ENCODE data around the gene ZNF319.

ZNF319 gene

GRCh38 chr16:58037365-58038057 lies 37.0 kb upstream of the ZNF319 start:
- no peak for DNase-seq (ENCODE audit: low read depth, low spot score)

DNA sequence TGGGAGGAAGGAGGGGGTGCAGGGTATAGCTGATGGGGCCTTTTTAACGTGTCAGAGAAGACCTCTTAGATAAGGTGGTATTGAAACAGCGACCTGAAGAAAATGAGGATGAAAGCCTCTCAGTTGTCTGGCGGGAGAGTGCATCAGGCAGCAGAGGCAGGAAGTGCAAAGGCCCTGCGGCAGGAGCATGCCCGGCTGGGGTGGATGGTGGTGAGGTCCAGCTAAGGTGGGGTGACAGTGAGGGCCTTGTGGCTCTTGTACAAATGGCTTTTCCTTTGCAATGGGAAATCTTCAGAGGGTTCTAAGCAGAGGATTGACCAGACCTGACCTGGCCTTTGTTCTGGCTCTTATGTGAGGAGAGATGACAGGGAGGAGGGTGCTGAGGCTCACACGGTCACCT lies 36.5 kb upstream of the ZNF319 start:
- DNase-seq (ENCODE audit: low read depth, low spot score) = no peak

GRCh38 chr16:58035356-58036170 lies 35.1 kb upstream of the ZNF319 start:
- no peak for DNase-seq (ENCODE audit: low read depth, low spot score)

- no peak for DNase-seq (ENCODE audit: low read depth, low spot score)
Observed at GRCh38 chr16:58034774-58035173, 34.3 kb upstream of the ZNF319 start.

GRCh38 chr16:58034128-58034685 lies 33.7 kb upstream of the ZNF319 start:
- DNase-seq (ENCODE audit: low read depth, low spot score) = no peak

DNA sequence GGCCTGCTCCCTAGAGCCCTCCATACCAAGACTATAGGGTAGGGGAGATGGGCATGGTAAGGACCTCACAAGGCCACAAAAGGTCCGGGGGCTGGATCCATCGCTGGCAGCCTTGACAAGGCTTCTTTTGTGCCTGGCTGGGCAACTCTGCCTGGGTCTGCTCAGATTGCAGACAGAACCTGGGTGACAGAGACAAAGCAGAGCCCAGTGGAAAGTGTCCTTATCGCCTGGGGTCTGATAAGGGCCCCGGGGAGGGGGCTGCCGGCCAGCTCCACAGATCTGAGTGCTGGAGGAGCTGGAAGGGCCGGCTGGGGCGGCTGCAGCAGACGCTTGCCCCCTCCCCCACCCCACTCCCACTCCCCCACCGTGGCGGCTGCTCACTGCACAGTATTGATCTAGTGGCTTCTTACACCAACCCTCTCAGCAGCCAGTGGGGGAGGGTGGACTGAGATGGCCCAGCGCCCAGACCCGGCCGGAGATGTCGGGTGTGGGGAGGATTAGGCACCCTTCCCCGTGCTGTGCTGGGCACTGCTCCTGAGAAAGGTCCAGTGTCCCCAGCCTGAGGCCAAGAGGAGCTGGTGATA lies 32.3 kb upstream of the ZNF319 start:
- DNase-seq (ENCODE audit: low read depth, low spot score) = no peak

- DNase-seq (ENCODE audit: low read depth, low spot score) = no peak
Observed at GRCh38 chr16:58031016-58031800, 30.7 kb upstream of the ZNF319 start.

DNA sequence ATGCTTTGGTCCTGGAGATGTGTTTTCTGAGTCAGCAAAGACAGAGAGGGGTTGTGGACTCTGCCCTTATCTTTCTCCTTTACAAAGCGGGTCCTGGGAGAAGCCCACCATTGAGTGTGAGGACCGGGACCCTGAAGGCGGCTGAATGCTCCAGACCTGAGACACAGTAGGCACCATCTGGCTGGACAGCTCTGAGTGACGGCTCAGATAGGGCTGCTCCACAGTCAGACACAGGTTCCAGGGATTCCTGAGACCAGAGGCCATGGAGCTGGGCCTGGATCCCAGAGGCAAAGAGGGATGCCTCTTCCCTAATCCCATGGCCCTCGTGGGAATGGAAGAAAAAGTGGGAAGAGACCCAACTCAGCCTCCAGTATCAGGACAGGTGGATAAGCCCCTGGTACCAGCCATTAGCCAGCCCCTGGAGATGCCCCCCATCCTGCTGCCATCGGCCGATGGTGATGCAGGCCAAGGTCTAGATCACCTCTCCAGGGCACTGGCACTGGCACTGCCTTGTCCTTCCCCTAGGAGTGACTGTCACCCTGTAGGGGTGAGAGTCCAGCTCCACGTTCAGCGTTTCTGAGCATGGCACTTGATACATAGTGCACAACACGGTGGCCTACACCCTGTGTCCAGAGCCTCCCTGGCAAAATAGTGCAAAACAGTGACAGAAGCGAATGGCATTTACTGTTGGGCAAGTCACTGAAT lies 29.8 kb upstream of the ZNF319 start:
- DNase-seq (ENCODE audit: low read depth, low spot score) = no peak

- no peak for DNase-seq (ENCODE audit: low read depth, low spot score)
Observed at GRCh38 chr16:58029410-58029809, 28.9 kb upstream of the ZNF319 start.

GRCh38 chr16:58028541-58029070 lies 28.1 kb upstream of the ZNF319 start:
- DNase-seq (ENCODE audit: low read depth, low spot score) = no peak

GRCh38 chr16:58027916-58028455 lies 27.5 kb upstream of the ZNF319 start:
- DNase-seq (ENCODE audit: low read depth, low spot score) = no peak

DNA sequence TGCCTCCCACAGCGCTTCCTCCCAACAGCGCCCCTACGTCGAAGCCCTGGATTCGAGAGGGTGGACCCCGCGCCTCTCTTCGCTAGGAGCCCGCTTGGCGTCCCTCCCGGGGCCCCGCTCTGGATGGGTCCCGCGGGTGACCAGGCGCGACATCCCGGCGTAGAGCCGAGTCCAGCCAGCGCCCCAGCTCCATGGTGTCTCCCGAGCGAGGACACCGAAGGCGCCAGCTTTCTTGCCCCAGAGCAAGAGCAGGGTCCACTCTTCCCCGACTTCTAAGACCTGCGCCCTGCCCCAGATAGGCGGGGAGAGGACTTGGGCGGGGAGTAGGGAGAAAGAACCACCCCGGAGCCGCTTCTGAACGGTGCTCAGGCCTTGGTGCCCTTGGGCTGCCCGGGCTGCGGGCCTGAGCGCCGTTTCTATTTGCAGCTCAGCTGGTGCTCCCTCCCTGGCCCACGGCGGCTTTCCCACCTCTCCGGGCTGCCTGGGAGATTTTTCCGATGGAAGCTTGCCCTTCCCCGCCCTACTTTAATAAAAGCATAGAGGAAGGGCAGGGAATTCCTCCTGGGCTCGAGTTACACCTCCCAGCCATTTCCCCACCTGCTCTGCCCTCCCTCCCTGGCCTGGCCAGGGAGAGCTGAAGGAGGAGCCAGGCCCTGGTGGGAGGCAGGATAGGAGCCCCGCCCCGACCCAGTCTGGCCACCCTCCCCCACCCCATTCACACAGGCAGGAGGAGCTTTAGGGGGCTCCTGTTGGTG lies 26.9 kb upstream of the ZNF319 start:
- no peak for DNase-seq (ENCODE audit: low read depth, low spot score)

GRCh38 chr16:58026705-58027160 lies 26.3 kb upstream of the ZNF319 start:
- DNase-seq (ENCODE audit: low read depth, low spot score) = no peak

- no peak for DNase-seq (ENCODE audit: low read depth, low spot score)
Observed at GRCh38 chr16:58026139-58026704, 25.8 kb upstream of the ZNF319 start.

DNA sequence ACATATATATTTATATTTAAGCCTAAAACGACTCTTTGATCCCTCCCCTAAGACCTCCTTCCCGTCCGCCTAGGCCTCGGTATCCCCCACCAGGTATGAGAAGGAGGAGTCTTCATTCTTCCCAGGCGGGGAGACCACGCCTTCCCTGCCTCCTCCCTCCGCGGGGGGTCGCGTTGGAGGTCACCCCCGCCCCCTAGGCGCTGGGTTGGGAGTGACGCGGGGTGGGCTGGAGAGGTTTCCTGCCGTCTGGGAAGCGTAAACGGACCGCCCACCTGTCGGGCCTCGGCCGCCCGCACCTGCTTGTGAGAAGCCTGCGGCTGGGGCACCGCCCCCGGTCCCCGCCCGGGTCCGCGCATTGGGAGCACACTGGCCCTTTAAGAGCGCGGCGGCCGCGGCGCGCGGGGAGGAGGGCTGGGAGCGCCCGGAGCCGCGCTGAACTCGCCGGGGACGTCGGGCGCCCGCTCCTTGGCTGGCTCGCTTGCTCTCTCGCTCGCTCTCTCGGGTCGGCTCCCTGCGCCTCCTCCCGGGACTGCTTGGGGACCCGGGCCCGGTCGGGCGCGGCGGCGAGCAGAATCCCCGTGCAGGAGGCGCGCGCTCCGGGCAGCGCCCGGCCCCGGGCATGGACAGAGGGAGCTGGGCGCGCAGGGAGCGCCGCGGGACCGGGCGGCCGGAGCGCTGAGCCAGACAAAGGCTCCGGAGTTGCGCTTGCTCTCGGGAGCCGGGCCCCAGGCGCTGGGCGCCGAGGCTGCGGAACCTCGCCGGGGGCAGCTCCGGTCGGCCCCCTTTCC lies 25.1 kb upstream of the ZNF319 start, which contains the start of gene MMP15:
Gene MMP15 (plus strand): TSS at position 404 of the 788 bp plus-strand sequence. CDS start 597 bp downstream, outside the sequence.
- no peak for DNase-seq (ENCODE audit: low read depth, low spot score)

DNA sequence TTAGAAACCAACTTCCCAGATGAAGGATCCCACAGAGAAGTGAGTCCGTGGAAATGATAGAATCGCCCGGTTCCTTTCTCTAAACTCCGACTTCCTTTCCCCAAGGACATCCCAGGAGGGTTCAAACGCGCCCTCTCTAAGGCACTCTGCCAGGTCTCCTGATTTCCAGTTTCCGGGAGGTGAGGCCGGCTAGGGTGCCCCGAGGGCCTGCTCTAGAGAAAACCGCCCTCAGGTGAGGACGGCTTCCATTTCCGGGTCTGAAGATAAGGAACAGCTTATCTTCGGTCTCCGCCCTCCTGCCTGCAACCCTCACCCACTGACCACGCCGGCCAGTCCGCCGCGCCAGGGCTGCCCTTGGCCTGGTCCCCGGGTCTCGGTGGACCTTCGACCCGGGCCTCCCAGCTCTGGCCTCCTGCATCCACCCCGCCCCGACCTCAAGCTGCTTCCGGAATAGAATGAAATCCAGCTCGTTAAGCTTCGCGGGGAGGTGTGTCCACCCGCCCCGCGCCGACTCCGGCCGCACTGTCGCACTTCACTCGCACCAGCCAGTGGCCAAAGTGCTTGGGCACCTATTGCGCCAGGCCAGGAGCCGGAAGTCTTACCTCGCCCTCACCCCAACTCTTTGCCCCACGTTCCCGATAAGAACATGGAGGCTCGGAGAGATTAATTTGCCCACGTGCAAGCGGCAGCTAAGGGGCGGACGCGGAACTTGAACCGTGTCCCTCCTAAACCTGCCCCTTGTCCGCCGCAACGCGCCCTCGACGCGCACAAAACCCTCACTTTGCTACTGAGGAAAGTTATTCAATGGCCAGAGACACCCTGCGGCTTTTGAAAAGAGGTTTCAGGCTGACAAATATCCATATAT lies 24.2 kb upstream of the ZNF319 start:
- DNase-seq (ENCODE audit: low read depth, low spot score) = no peak

Measured in smooth muscle cell of the brain vasculature (primary cell).